ENCODE data around the gene TMEM43.

The TMEM43 gene

GRCh38 chr3:14130230-14130629, 5.4 kb downstream of the TMEM43 start:
- no peak for DNase-seq (ENCODE audit: extremely low read depth, low read depth)
- no peak for TF ChIP-seq CTCF (IDR thresholded peaks at IDR 0.05; ENCODE audit: low read depth, low read length)

- TF ChIP-seq CTCF (IDR thresholded peaks at IDR 0.05; ENCODE audit: low read depth, low read length): no peak
- DNase-seq (ENCODE audit: extremely low read depth, low read depth): no peak
These were observed 5.9 kb downstream of the TMEM43 start for GRCh38 chr3:14130707-14131106.

GRCh38 chr3:14131134-14131533, 6.3 kb downstream of the TMEM43 start:
- no peak for TF ChIP-seq CTCF (IDR thresholded peaks at IDR 0.05; ENCODE audit: low read depth, low read length)
- DNase-seq (ENCODE audit: extremely low read depth, low read depth): no peak

- no peak for DNase-seq (ENCODE audit: extremely low read depth, low read depth)
- no peak for TF ChIP-seq CTCF (IDR thresholded peaks at IDR 0.05; ENCODE audit: low read depth, low read length)
These were observed 7.3 kb downstream of the TMEM43 start for GRCh38 chr3:14132120-14132519.

GRCh38 chr3:14132689-14133088, 7.8 kb downstream of the TMEM43 start:
- no peak for TF ChIP-seq CTCF (IDR thresholded peaks at IDR 0.05; ENCODE audit: low read depth, low read length)
- no peak for DNase-seq (ENCODE audit: extremely low read depth, low read depth)

- no peak for DNase-seq (ENCODE audit: extremely low read depth, low read depth)
- TF ChIP-seq CTCF (IDR thresholded peaks at IDR 0.05; ENCODE audit: low read depth, low read length): no peak
These were observed 8.4 kb downstream of the TMEM43 start for GRCh38 chr3:14133188-14133800.

- no peak for TF ChIP-seq CTCF (IDR thresholded peaks at IDR 0.05; ENCODE audit: low read depth, low read length)
- DNase-seq (ENCODE audit: extremely low read depth, low read depth): no peak
These were observed 9.0 kb downstream of the TMEM43 start for GRCh38 chr3:14133876-14134275.

Measured in AG09319 (cell line).